NCI-H748 treated with DMSO at 0.1 percent for 48 hours (cell line): ENCODE data around the gene FAM131B.

Experiments used
- DNase-seq: peaks from one replicate; lab custom pipeline; 2025; lab: John Stamatoyannopoulos, UW

Gene FAM131B

GRCh38 chr7:143321734-143322133 lies 40.8 kb downstream of the FAM131B start:
- no peak for DNase-seq

- DNase-seq = no peak
These were observed 41.3 kb downstream of the FAM131B start for GRCh38 chr7:143321242-143321641.

GRCh38 chr7:143320620-143321019 lies 41.9 kb downstream of the FAM131B start:
- no peak for DNase-seq

- no peak for DNase-seq
These were observed 43.9 kb downstream of the FAM131B start for GRCh38 chr7:143318661-143319060.

- no peak for DNase-seq
These were observed 46.0 kb downstream of the FAM131B start for GRCh38 chr7:143316492-143316891.

- no peak for DNase-seq
These were observed 46.7 kb downstream of the FAM131B start, which contains the start of gene CLCN1 for GRCh38 chr7:143315776-143316175. Gene CLCN1, plus strand, starts transcription at chr7:143316111. Its CDS starts 102 bp downstream, at chr7:143316213.

- no peak for DNase-seq
These were observed 48.4 kb downstream of the FAM131B start for GRCh38 chr7:143314127-143314526.

GRCh38 chr7:143308632-143309031 lies 53.9 kb downstream of the FAM131B start:
- no peak for DNase-seq

GRCh38 chr7:143305423-143306070 lies 57.0 kb downstream of the FAM131B start:
- no peak for DNase-seq

GRCh38 chr7:143304938-143305337 lies 57.6 kb downstream of the FAM131B start:
- DNase-seq = no peak

- DNase-seq = no peak
These were observed 58.8 kb downstream of the FAM131B start for GRCh38 chr7:143303733-143304132.
